ENCODE results near the gene PGLYRP1. TPM values are rescaled to one million over a fixed set of nuclear protein-coding genes. Genes with fewer than 3 reads are reported as not detected.

PGLYRP1 gene
- total RNA-seq, 2 donors from 2014 or later = not detected

- DNase-seq (no peak), ATAC-seq (no peak)
- Mint-ChIP-seq H3K4me3 (no peak overlapping the region), H3K4me1 (no peaks in the 10 kb centered on the region), H3K27me3 (peaks cover 76% of the 10 kb centered on the region), H3K36me3 (ENCODE audit: low read depth) (peaks cover 4% of the 10 kb centered on the region), H3K27ac (no peak overlapping the region)
- H3K9me3 ChIP-seq (ENCODE audit: control insufficient read depth, low read length, poor library complexity, severe bottlenecking) = no peaks in the 10 kb centered on the region
These were observed 20.7 kb upstream of the PGLYRP1 start for GRCh38 chr19:46043519-46043918.

- no peaks in the 10 kb centered on the region for H3K9me3 ChIP-seq (ENCODE audit: control insufficient read depth, low read length, poor library complexity, severe bottlenecking)
- no peaks in the 10 kb centered on the region for H3K4me1 Mint-ChIP-seq
- H3K27me3 Mint-ChIP-seq = peaks cover 66% of the 10 kb centered on the region
- H3K27ac Mint-ChIP-seq = no peak overlapping the region
- peaks cover 2% of the 10 kb centered on the region for H3K36me3 Mint-ChIP-seq (ENCODE audit: low read depth)
- DNase-seq (no peak), ATAC-seq (no peak)
- no peak overlapping the region for H3K4me3 Mint-ChIP-seq
These were observed 19.5 kb upstream of the PGLYRP1 start for GRCh38 chr19:46042252-46042883.

GRCh38 chr19:46040952-46041500 lies 18.2 kb upstream of the PGLYRP1 start, which contains the start of gene IGFL4:
Gene IGFL4, minus strand, starts transcription at chr19:46041002. Its CDS starts 40 bp downstream, at chr19:46040962.
- Mint-ChIP-seq H3K36me3 (ENCODE audit: low read depth) (peaks cover 2% of the 10 kb centered on the region), H3K4me1 (no peaks in the 10 kb centered on the region), H3K4me3 (no peak within 1 kb of the TSS), H3K27me3 (peaks cover 69% of the 10 kb centered on the region), H3K27ac (no peak within 1 kb of the TSS)
- DNase-seq (no peak), ATAC-seq (no peak)
- no peaks in the 10 kb centered on the region for H3K9me3 ChIP-seq (ENCODE audit: control insufficient read depth, low read length, poor library complexity, severe bottlenecking)

GRCh38 chr19:46040125-46040524 lies 17.3 kb upstream of the PGLYRP1 start:
- H3K9me3 ChIP-seq (ENCODE audit: control insufficient read depth, low read length, poor library complexity, severe bottlenecking) = no peaks in the 10 kb centered on the region
- Mint-ChIP-seq H3K4me1 (no peaks in the 10 kb centered on the region), H3K4me3 (no peak overlapping the region), H3K27me3 (peaks cover 74% of the 10 kb centered on the region), H3K27ac (no peak overlapping the region), H3K36me3 (ENCODE audit: low read depth) (peaks cover 2% of the 10 kb centered on the region)
- DNase-seq (no peak), ATAC-seq (no peak)

GRCh38 chr19:46036744-46037128 lies 13.9 kb upstream of the PGLYRP1 start:
- H3K4me1 Mint-ChIP-seq = no peaks in the 10 kb centered on the region
- H3K36me3 Mint-ChIP-seq (ENCODE audit: low read depth) = peaks cover 2% of the 10 kb centered on the region
- ATAC-seq = no peak
- no peak for DNase-seq
- H3K4me3 Mint-ChIP-seq = no peak overlapping the region
- H3K27me3 Mint-ChIP-seq = peaks cover 51% of the 10 kb centered on the region
- H3K27ac Mint-ChIP-seq = no peak overlapping the region
- H3K9me3 ChIP-seq (ENCODE audit: control insufficient read depth, low read length, poor library complexity, severe bottlenecking) = no peaks in the 10 kb centered on the region

- Mint-ChIP-seq H3K4me3 (no peak overlapping the region), H3K27ac (no peak overlapping the region), H3K4me1 (no peaks in the 10 kb centered on the region), H3K27me3 (peaks cover 49% of the 10 kb centered on the region), H3K36me3 (ENCODE audit: low read depth) (peaks cover 2% of the 10 kb centered on the region)
- ATAC-seq = no peak
- H3K9me3 ChIP-seq (ENCODE audit: control insufficient read depth, low read length, poor library complexity, severe bottlenecking) = no peaks in the 10 kb centered on the region
- no peak for DNase-seq
These were observed 13.3 kb upstream of the PGLYRP1 start for GRCh38 chr19:46035986-46036743.

- no peak for DNase-seq
- H3K9me3 ChIP-seq (ENCODE audit: control insufficient read depth, low read length, poor library complexity, severe bottlenecking) = no peaks in the 10 kb centered on the region
- H3K4me3 Mint-ChIP-seq = no peak overlapping the region
- H3K27ac Mint-ChIP-seq = no peak overlapping the region
- no peak for ATAC-seq
- H3K27me3 Mint-ChIP-seq = peaks cover 46% of the 10 kb centered on the region
- peaks cover 2% of the 10 kb centered on the region for H3K36me3 Mint-ChIP-seq (ENCODE audit: low read depth)
- H3K4me1 Mint-ChIP-seq = no peaks in the 10 kb centered on the region
These were observed 12.7 kb upstream of the PGLYRP1 start for GRCh38 chr19:46035546-46035945.

- Mint-ChIP-seq H3K36me3 (ENCODE audit: low read depth) (peaks cover 2% of the 10 kb centered on the region), H3K4me1 (peaks cover 4% of the 10 kb centered on the region), H3K27me3 (peaks cover 45% of the 10 kb centered on the region), H3K27ac (no peak overlapping the region), H3K4me3 (no peak overlapping the region)
- DNase-seq = no peak
- ATAC-seq = no peak
- H3K9me3 ChIP-seq (ENCODE audit: control insufficient read depth, low read length, poor library complexity, severe bottlenecking) = no peaks in the 10 kb centered on the region
These were observed 10.5 kb upstream of the PGLYRP1 start for GRCh38 chr19:46033401-46033800.

- Mint-ChIP-seq H3K36me3 (ENCODE audit: low read depth) (peaks cover 2% of the 10 kb centered on the region), H3K4me1 (peaks cover 4% of the 10 kb centered on the region), H3K27me3 (peaks cover 45% of the 10 kb centered on the region), H3K27ac (no peak overlapping the region), H3K4me3 (no peak overlapping the region)
- DNase-seq (no peak), ATAC-seq (no peak)
- no peaks in the 10 kb centered on the region for H3K9me3 ChIP-seq (ENCODE audit: control insufficient read depth, low read length, poor library complexity, severe bottlenecking)
These were observed 9.8 kb upstream of the PGLYRP1 start for GRCh38 chr19:46032597-46033025.

GRCh38 chr19:46031781-46032596 lies 9.1 kb upstream of the PGLYRP1 start:
- no peak overlapping the region for H3K4me3 Mint-ChIP-seq
- H3K36me3 Mint-ChIP-seq (ENCODE audit: low read depth) = peaks cover 1% of the 10 kb centered on the region
- H3K9me3 ChIP-seq (ENCODE audit: control insufficient read depth, low read length, poor library complexity, severe bottlenecking) = no peaks in the 10 kb centered on the region
- H3K27me3 Mint-ChIP-seq = peaks cover 39% of the 10 kb centered on the region
- ATAC-seq (no peak), DNase-seq (no peak)
- no peak overlapping the region for H3K27ac Mint-ChIP-seq
- peaks cover 4% of the 10 kb centered on the region for H3K4me1 Mint-ChIP-seq

GRCh38 chr19:46030812-46031550 lies 8.1 kb upstream of the PGLYRP1 start:
- H3K4me3 Mint-ChIP-seq = no peak overlapping the region
- no peak for ATAC-seq
- H3K36me3 Mint-ChIP-seq (ENCODE audit: low read depth) = no peaks in the 10 kb centered on the region
- H3K27ac Mint-ChIP-seq = no peak overlapping the region
- DNase-seq = no peak
- no peaks in the 10 kb centered on the region for H3K9me3 ChIP-seq (ENCODE audit: control insufficient read depth, low read length, poor library complexity, severe bottlenecking)
- peaks cover 8% of the 10 kb centered on the region for H3K4me1 Mint-ChIP-seq
- H3K27me3 Mint-ChIP-seq = peaks cover 32% of the 10 kb centered on the region

GRCh38 chr19:46025835-46026234 lies 3.0 kb upstream of the PGLYRP1 start:
- H3K4me3 Mint-ChIP-seq = no peak overlapping the region

More at GRCh38 chr19:46025835-46026234, 3.0 kb upstream of the PGLYRP1 start:
- Mint-ChIP-seq H3K27me3 (peaks cover 21% of the 10 kb centered on the region), H3K27ac (no peak overlapping the region), H3K4me1 (peaks cover 8% of the 10 kb centered on the region), H3K36me3 (ENCODE audit: low read depth) (no peaks in the 10 kb centered on the region)
- DNase-seq = no peak
- no peak for ATAC-seq
- H3K9me3 ChIP-seq (ENCODE audit: control insufficient read depth, low read length, poor library complexity, severe bottlenecking) = no peaks in the 10 kb centered on the region

All from T-helper 17 cell (primary cell).